GM21526 (cell line): ENCODE results near the gene PTPN23.

Experiments used
- ATAC-seq: cut with Tn5 transposase; IDR thresholded peaks from one replicate; pipeline ENCODE4 v1.9.1; 2021; ENCODE audit warnings: moderate library complexity; ENCODE audit not compliant: unreplicated experiment, low FRiP score

Gene PTPN23

DNA sequence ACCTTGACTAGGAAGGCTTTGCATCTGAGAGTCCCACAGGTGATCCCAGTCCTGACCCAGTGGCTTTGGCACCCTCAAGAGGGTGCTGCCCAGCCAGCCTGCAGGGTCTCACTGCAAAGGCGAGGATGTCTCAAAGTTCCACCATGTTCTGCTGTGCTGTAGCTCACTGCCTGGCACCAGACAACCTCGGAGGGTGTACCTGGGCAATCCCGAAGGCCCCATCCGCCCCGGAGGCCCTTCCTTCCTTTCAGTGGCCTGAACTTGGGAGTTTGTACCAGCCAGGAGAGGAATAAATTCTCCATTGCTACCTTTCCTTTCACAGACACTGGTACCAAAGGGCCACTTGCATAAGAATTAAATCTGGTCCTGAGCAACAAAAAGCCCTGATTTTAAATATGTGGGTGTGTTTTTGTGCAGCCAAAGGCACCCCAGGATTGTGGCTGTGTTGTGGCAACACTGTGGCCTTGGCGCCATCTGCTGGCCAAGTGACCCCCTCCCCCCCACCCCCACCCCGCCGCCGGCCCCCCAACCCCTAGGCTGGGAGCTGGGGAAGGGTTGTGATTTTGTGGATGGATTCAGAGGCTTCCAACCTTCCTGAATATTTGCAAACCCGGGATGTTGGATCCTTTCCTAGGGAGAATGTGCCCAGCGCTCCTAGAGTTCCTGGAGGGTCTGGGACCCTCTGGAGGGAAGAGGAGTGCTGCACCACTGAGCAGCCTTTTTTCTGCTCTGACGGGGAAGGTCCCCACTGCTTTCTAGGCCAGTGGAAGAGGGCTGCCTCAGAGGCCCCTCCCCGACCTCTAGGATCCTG is 9.7 kb upstream of the PTPN23 start:
- ATAC-seq, result no peak

DNA sequence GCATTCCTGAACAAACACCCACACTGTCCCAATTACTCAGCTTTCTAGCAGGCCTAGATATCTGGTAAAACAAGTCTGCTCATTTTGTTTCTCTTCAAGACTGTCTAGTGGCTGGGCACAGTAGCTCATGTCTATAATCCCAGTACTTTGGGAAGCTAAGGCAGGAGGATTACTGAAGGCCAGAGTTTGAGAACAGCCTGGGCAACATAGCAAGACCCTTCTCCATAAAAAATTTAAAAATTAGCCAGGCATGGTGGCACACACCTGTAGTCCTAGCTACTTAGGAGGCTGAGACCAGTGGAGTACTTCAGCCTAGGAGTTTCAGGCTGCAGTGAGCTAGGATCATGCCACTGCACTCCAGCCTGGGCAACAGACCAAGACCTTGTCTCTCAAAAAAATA is 6.2 kb upstream of the PTPN23 start:
- no peak for ATAC-seq

DNA sequence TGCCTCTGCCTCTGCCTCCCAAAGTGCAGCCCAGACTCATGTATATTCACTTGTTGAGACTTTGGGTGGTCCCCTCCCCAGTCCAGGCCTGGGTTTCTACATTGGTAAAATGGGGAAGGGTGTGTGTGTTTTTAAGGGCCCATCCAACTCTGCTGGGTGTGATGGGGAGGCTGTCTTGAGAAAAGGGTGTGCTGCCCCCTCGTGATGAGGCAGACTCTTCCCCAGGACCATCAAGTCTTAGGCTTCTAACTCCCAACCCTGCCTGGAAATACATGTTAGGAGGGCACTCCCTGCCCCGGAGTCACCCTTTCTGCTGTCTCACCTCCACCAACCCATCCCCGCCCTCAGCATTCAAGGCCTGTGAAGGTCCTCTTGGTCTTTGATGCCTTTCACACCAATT is 4.4 kb upstream of the PTPN23 start:
- ATAC-seq, result no peak

DNA sequence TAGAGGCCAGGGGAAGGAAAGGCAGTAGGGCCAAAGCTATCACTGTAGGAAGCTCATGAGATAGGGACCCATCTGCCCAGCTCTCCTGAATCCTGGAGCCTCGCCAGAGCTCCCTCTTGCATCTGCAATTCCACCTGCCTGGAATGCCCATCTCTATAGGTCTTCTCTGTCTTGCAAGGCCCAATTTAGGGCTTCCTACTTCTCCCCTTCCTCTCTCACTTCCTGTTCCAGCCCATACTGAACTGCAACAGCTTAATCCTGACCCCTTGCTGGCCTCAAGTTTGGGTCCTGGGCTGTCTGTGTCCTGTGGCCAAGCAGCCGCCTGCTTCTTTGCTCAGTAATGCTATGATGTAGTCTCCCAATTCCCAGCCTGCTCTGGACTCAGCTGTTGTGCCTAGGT is 3.6 kb upstream of the PTPN23 start:
- no peak for ATAC-seq

DNA sequence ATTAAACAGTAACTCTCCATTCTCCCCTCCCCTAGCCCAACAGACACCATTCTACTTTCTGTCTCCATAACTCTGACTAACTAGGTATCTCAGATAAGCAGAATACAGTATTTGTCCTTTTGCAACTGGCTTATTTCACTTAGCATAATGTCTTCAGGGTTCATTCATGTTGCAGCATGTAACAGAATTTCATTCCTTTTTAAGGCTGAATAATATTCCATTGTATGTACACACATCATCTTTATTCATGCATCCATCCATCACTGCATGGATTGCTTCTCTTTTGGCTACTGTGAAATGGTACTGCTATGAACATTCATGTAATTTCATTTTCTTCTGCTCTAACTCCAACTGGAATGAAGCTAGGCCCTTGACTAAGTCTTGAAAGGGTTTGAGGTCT is 2.0 kb upstream of the PTPN23 start:
- ATAC-seq, result no peak

DNA sequence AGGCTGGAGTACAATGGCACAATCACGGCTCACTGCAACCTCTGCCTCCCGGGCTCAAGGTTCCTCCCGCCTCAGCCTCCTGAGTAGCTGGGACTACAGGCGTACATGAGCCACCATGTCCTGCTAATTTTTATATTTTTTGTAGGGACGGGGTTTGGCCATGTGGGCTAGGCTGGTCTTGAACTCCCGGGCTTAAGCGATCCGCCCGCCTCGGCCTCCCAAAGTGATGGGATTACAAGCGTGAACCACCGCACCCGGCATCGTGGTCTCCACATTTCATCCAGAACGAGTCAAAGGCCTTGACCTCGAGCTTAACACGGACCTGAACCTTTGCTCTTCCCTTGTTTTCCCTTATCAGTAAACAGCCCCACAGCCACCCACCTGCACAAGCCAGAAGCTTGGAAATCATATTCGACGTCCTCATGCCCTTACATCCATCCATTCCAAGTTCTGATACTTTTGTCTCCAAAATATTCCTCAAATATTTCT is 1.4 kb upstream of the PTPN23 start:
- ATAC-seq, result no peak

DNA sequence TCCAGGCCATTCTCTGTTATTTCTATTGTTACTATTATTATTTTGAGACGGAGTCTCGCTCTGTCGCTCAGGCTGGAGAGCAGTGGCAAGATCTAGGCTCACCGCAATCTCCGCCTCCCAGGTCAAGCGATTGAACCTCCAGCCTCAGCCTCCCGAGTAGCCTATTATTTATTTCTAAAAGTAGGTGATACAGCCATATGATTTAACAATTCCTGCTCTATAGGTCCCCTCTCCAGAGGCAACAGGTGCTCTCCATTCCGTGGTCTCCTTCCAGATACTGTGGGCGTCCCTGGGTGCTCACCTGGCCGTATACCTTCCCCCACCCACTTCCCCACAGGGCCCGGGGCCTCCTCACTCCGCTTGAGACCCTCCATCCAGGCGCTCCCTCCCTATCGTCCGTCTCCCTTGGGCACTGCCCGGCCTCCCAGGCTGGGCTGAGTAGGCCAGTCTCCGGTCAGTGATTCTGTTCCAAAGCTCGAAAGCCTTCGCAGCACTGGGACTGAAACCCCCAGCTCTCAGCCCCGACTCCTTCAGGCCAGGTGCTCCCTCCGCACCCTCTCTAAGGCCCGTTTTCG is 708 bp upstream of the PTPN23 start:
- ATAC-seq, result no peak

DNA sequence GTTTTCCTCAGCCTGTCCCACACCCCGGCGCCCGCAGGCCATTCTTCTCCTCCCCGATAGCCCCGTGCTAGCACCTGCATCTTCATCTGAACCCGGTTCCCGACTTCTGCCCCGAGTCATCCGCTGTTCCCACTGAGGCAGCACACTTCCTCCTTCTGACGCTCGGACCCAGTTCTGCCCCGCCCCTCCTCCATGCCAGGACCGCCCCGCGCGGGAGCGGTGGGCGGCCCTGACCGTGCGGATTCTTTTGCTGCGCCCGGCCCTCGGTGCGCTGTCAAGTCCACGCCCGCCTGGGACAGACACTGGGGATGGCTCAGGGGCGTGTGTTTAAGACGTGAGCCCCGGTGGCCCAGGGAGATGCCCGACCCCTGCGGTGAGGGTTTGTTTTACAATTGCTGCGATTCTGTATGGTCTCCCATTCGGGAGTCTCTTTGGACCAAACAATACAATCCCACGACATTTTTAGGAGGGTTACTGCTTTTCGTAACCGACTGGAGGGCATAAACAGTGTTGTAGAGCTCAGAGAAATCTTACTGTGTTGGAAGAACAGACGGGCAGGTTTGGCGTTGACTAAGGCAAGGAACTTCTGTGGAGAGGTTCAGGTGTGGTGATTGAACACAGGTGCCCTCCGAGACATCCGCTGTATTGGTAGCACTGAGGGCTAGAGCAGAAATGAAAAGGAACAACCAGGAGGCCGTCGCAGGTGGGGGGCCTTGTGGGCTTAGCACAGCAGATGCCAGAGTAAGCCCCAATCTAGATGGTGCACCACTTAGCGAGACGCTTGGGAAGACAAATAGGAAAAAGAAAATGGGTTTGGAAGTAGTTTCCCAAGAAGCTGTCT is 716 bp downstream of the PTPN23 start:
- peak; percentile 57 for ATAC-seq

DNA sequence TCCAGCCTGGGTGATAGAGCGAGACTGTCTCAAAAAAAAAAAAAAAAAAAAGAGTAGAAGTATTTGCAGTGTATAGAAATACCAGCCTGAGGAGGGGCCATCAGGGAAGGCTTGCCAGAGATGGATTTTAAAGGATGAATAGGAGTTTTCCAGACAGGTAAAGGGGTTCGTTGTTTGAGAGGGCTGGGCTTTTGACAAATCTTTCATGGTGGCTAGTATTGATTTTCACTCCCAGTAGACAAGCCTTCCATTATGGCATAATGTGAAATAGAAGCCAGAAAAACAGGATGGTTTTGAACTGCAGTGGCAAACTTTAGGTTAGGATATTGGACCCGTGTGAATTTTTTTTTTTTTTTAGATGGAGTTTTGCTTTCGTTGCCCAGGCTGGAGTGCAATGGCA is 3.6 kb downstream of the PTPN23 start:
- ATAC-seq, result no peak

DNA sequence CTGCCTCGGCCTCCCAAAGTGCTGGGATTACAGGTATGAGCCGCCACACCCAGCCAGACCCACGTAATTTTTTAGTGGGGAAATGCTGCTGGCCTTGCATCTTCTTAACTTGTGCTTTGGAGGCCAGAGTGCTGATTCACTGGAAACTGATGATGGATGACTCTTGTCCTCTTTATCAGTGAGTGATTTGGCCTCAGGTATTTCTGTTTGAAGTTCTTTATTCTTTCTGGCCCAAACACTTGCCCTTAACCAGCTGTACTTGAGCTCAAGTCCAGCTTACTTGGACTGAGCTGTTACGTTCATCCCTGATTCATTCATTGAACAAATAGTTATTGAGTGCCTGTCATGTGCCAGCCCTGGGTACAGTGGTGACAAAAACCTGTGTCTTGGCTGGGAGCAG is 4.2 kb downstream of the PTPN23 start:
- no peak for ATAC-seq

DNA sequence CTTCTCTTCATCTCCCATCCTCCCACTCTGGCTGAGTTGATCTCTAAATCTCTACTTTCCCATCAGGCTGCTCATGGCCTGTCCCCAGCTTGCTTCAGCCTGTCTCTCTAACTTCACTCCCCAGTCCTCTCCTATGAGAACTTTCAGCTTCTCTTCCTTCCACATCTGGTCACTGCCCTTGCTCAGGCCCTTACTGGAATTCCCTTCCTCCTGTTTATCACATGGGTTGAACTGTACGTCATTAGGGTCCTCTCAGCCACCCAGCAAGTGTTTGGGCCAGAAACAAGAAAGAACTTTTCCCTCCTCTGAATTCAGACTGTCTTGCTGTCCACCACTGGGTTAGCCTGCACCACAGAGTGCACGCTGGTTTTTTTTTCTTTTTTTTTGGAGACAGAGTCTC is 5.0 kb downstream of the PTPN23 start:
- no peak for ATAC-seq

DNA sequence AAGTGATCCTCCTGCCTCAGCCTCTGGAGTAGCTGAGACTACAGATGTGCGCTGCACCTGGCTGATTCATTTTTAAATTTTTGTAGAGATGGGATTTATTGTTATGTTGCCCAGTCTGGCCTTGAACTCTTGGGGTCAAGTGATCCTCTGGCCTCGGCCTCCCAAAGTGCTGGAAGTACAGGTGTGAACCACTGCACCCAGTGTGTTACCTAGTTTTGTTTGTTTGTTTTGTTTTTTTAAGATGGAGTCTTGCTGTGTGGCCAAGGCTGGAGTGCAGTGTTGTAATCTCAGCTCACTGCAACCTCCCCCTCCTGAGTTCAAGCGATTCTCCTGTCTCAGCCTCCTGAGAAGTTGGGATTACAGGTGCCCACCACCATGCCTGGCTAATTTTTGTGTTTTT is 12.1 kb downstream of the PTPN23 start:
- no peak for ATAC-seq

DNA sequence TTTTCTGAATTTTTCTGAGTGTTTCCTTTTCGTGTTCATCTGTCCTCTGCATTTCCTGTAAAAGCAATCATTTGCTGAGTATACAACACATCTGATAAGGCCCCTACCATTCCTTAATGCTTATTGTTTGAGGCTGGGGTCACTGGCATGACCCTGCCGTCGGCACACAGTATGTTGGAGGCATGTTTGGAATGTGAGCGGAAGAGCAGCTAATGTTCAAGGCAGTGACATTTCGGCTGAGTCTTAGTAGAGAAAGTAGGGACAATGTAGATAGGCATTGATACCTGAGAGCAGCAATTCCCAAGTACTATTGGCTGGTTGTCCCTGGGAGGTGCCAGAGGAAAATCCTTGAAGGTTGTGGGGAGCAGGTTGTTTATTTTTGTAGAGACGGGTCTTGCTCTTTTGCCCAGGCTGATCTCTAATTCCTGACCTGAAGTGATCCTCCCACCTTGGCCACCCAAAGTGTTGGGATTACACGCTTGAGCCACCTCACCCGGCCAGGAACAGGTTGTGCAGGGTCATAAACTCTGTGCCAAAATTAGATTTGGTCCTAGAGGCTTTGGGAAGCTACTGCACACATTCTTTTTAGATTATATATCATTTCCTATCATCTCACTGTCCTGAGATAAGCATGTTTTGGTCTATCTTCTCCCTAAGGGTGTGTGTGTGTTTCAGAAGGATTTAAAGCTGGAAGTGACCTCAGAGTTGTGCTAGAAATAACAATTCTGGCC is 13.5 kb downstream of the PTPN23 start:
- no peak for ATAC-seq

DNA sequence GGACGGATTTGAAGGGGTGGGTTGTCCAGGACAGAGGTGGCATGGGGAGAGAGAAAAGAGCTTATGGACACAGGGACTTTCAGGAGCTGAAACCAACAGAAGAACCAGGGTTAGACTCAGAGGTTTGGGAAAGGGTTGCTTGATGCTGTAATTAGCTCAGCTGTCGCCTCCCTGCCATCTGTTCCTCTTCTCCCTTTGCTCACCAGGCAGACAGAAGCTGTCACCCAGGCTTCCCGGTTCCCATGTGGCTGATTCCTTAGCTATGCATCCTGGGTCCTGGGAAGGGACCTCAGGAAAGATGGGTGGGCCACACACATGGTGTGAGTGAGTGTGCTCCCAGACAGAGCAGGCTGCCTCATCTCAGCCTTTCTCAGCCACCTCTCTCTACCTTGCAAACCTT is 14.1 kb downstream of the PTPN23 start:
- ATAC-seq, result no peak

DNA sequence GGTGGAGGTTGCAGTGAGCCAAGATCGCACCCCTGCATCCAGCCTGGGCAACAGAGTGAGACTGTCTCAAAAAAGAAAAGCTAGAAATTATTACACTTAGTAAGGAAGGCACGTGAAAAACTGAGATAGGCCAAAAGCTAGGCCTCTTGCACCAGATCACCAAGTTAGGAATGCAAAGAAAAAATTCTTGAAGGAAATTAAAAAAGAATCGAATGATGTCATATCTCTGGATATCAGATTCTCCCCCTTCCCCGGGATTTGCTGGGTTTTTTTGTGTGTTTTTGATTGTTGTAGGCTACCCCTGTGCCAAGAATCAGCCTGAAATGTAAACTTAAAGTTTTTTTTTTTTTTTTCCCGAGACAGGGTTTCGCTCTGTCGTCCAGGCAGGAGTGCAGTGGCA is 17.4 kb downstream of the PTPN23 start:
- ATAC-seq, result no peak

DNA sequence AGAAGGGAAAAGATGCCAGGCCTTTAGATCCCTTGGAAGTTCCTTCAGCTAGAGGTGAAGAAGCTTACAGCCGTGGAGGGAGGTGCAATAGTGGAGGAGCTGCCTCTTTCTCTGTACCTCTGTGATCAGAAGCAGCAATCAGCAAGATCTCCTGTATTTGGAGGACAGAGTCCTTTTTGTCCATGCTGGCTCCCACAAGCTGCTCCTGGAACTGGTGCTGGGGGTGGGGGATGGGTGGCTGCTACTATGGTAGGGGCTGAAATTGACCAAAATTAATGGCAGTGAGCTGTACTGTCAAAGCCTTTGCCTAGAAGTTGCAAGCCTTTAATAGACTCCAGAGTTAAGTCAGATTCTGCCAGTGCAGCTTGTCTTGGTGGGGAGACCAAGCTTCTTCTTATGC is 18.2 kb downstream of the PTPN23 start:
- ATAC-seq, result no peak

DNA sequence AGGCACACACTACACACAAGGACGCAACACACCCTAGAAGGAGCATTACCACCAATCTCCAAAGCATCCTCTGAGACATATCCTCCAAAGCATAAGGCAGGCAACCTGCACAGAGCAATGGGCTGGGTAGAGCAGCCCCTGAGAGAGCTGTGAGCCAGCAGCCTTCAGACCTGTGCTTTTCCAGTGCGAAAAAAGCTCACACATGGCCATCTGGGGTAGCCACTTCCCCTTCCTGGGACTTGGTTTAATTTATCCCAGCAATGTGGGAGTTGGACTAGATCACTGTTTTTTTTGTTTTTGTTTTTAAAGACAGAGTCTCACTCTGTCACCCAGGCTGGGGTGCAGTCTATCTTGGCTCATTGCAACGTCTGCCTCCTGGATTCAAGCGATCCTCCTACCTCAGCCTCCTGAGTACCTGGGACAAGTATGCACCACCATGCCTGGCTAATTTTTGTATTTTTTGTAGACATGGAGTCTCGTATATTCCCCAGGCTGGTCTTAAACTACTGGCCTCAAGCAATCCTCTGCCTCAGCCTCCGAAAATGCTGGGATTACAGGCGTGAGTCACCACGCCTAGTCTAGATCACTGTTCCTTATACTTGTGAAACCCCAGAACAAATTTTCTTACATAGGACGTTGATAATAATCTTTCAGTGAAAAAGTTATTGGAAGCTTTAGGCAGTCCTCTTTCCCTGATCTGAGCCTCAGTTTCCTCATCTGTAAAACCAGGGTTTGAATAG is 18.9 kb downstream of the PTPN23 start:
- ATAC-seq, result no peak

DNA sequence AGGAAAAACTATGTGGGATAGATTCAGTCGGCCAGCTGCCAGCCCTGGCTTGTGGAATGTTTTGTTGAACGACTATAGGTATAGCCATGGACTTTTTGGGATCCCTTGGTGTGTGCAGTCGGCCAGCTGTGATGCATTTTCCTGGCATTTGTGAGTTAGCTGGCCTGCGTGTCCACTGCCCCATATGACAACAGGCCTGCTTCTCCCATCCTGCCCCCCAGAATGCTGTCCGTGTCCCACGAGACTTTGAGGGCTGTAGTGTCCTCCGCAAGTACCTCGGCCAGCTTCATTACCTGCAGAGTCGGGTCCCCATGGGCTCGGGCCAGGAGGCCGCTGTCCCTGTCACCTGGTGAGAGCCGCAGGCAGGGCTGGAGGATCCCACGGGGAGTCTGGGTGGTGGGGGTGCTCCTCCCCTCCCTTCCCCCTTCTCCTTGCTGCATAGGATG is 23.6 kb downstream of the PTPN23 start:
- no peak for ATAC-seq

DNA sequence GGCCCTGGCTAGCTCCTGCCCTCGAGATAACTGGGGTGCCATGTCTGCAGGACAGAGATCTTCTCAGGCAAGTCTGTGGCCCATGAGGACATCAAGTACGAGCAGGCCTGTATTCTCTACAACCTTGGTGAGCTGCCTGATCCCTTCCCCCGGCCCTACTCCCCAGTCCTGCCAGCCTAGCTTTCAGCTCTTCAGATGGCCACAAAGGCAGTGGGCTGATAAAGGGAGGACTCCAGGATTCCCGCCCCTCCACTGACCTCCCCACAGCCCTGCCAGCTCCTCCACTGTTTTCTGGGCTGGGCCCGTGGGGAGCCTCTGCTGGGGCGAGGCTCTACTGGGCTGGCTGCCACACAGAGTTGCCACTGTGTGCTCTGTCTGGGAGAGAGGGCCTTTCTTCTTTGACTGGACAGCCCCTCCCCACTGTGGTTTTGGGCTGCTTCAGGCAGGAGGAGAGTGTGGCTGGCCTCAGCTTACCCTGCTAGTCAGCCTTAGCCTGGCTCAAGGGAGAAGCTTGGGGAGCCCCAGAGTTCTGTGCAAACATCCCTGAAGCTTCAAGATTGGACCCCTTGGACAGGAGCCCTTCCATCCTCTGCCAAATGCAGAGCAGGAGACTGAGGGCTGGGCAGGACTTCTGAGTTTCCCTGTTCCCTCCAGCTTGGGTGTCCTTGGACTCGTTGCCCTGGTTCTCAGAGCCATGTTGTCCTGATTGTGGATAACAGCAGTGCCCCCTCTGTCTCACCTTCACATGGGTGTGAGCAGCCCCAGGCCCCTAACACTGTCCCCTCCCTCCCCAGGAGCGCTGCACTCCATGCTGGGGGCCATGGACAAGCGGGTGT is 24.4 kb downstream of the PTPN23 start:
- no peak for ATAC-seq
